H9 (cell line): ENCODE measurements around the gene TTLL12. TPM values are rescaled to one million over a fixed set of nuclear protein-coding genes. Genes with fewer than 3 reads are reported as not detected.

Experiments used
- DNase-seq: peaks from one replicate; pipeline ENCODE4 v3.0.0-alpha.2; 2017
- H2AFZ ChIP-seq: one replicate; pipeline ENCODE4 v1.6.1; 2013; ENCODE audit warnings: mild to moderate bottlenecking, low read length, control low read depth, moderate library complexity
- H2AK5ac ChIP-seq: 2 replicates; pipeline ENCODE4 v1.6.1; 2013; ENCODE audit warnings: low read length, control low read depth, mixed read lengths; ENCODE audit not compliant: insufficient read length
- H2BK120ac ChIP-seq: one replicate; pipeline ENCODE4 v1.6.1; 2013; ENCODE audit warnings: low read depth, mild to moderate bottlenecking, low read length, control low read depth, inconsistent platforms; ENCODE audit not compliant: poor library complexity, severe bottlenecking
- H2BK12ac ChIP-seq: 2 replicates; pipeline ENCODE4 v1.6.1; 2013; ENCODE audit warnings: low read length, control low read depth, mixed read lengths, low read depth; ENCODE audit not compliant: insufficient read length
- H2BK15ac ChIP-seq: 2 replicates; pipeline ENCODE4 v1.6.1; 2013; ENCODE audit warnings: low read depth, low read length, control low read depth
- H2BK20ac ChIP-seq: one replicate; pipeline ENCODE4 v1.6.1; 2013; ENCODE audit warnings: low read depth, mild to moderate bottlenecking, low read length, control low read depth, inconsistent platforms; ENCODE audit not compliant: poor library complexity, severe bottlenecking
- H2BK5ac ChIP-seq: 2 replicates; pipeline ENCODE4 v1.6.1; 2013; ENCODE audit warnings: low read length, control low read depth, mixed read lengths; ENCODE audit not compliant: insufficient read length
- H3K14ac ChIP-seq: 2 replicates; pipeline ENCODE4 v1.6.1; 2013; ENCODE audit warnings: low read length, control low read depth; ENCODE audit not compliant: insufficient read depth
- H3K18ac ChIP-seq: 2 replicates; pipeline ENCODE4 v1.6.1; 2013; ENCODE audit warnings: low read depth, mild to moderate bottlenecking, mixed read lengths, low read length, control low read depth; ENCODE audit not compliant: insufficient read length
- H3K23ac ChIP-seq: 2 replicates; pipeline ENCODE4 v1.6.1; 2013; ENCODE audit warnings: low read length, control low read depth, mixed read lengths, low read depth; ENCODE audit not compliant: insufficient read length
- H3K23me2 ChIP-seq: 2 replicates; pipeline ENCODE4 v1.6.1; 2013; ENCODE audit warnings: low read depth, mild to moderate bottlenecking, mixed read lengths, low read length, control low read depth; ENCODE audit not compliant: insufficient read length, poor library complexity, severe bottlenecking
- H3K27ac ChIP-seq: 2 replicates; pipeline ENCODE4 v1.5.1; 2013; ENCODE audit warnings: low read length, control low read depth, mixed read lengths, low read depth; ENCODE audit not compliant: insufficient read length
- H3K27me3 ChIP-seq: 2 replicates; pipeline ENCODE4 v1.6.1; 2013; ENCODE audit warnings: low read length, control low read depth, inconsistent platforms; ENCODE audit not compliant: insufficient read depth
- H3K4ac ChIP-seq: 2 replicates; pipeline ENCODE4 v1.6.1; 2013; ENCODE audit warnings: low read depth, mild to moderate bottlenecking, control low read depth, inconsistent platforms, low read length, moderate library complexity
- H3K4me1 ChIP-seq: 2 replicates; pipeline ENCODE4 v1.6.1; 2013; ENCODE audit warnings: low read length, control low read depth, inconsistent platforms; ENCODE audit not compliant: insufficient read depth
- H3K4me2 ChIP-seq: 2 replicates; pipeline ENCODE4 v1.6.1; 2013; ENCODE audit warnings: low read length, control low read depth, mixed read lengths; ENCODE audit not compliant: insufficient read length, insufficient read depth
- H3K56ac ChIP-seq: 2 replicates; pipeline ENCODE4 v1.6.1; 2013; ENCODE audit warnings: low read depth, mild to moderate bottlenecking, mixed read lengths, low read length, control low read depth; ENCODE audit not compliant: insufficient read length
- H3K79me1 ChIP-seq: 2 replicates; pipeline ENCODE4 v1.6.1; 2013; ENCODE audit warnings: low read depth, mild to moderate bottlenecking, moderate library complexity, low read length, control low read depth, inconsistent platforms; ENCODE audit not compliant: insufficient read depth, poor library complexity, severe bottlenecking
- H3K79me2 ChIP-seq: 2 replicates; pipeline ENCODE4 v1.6.1; 2013; ENCODE audit warnings: low read length, control low read depth, inconsistent platforms; ENCODE audit not compliant: insufficient read depth
- H3K9ac ChIP-seq: 2 replicates; pipeline ENCODE4 v1.6.1; 2013; ENCODE audit warnings: low read length, control low read depth, mixed read lengths; ENCODE audit not compliant: insufficient read length; ENCODE audit errors: extremely low read depth
- H3K9me3 ChIP-seq: one replicate; pipeline ENCODE4 v1.6.1; 2013; ENCODE audit warnings: low read depth, low read length, inconsistent platforms; ENCODE audit not compliant: control insufficient read depth
- H3T11ph ChIP-seq: one replicate; pipeline ENCODE4 v1.6.1; 2013; ENCODE audit warnings: mild to moderate bottlenecking, low read length, control low read depth, inconsistent platforms
- H4K20me1 ChIP-seq: one replicate; pipeline ENCODE4 v1.6.1; 2013; ENCODE audit not compliant: control insufficient read depth, insufficient read length, insufficient read depth
- H4K5ac ChIP-seq: 2 replicates; pipeline ENCODE4 v1.6.1; 2013; ENCODE audit warnings: low read depth, mild to moderate bottlenecking, mixed read lengths, low read length, control low read depth; ENCODE audit not compliant: insufficient read length
- H4K8ac ChIP-seq: replicated peaks from 2 replicates; pipeline ENCODE4 v1.6.1; 2013; ENCODE audit warnings: low read length, control low read depth, mixed read lengths, low read depth; ENCODE audit not compliant: insufficient read length
- H4K91ac ChIP-seq: 2 replicates; pipeline ENCODE4 v1.6.1; 2013; ENCODE audit warnings: low read depth, mild to moderate bottlenecking, moderate library complexity, mixed read lengths, low read length, control low read depth; ENCODE audit not compliant: insufficient read length
- H3K27ac Mint-ChIP-seq, 3 experiments: 2 replicates in 2 of 3; 3 replicates in 1 of 3; pipeline ENCODE4 v1.8.0; 2020 to 2021; ENCODE audit warnings: mixed read lengths in 3 of 3, mild to moderate bottlenecking in 1 of 3, moderate library complexity in 1 of 3
- H3K27me3 Mint-ChIP-seq: 2 replicates; pipeline ENCODE4 v1.8.0; 2021; ENCODE audit warnings: low read depth, mild to moderate bottlenecking, moderate library complexity, mixed read lengths
- H3K36me3 Mint-ChIP-seq, 3 experiments: 2 replicates in 2 of 3; 3 replicates in 1 of 3; pipeline ENCODE4 v1.8.0; 2020 to 2021; ENCODE audit warnings: low read depth in 3 of 3, mixed read lengths in 3 of 3; ENCODE audit not compliant: insufficient read depth in 1 of 3
- H3K4me1 Mint-ChIP-seq, 2 experiments: 2 replicates each; pipeline ENCODE4 v1.8.0; 2020; ENCODE audit warnings: mixed read lengths in 2 of 2
- H3K4me3 Mint-ChIP-seq, 2 experiments: 2 replicates in 1 of 2; 3 replicates in 1 of 2; pipeline ENCODE4 v1.8.0; 2020 to 2021; ENCODE audit warnings: mild to moderate bottlenecking in 2 of 2, mixed read lengths in 2 of 2, moderate library complexity in 1 of 2
- H3K9me3 Mint-ChIP-seq, 2 experiments: 2 replicates in 1 of 2; 3 replicates in 1 of 2; pipeline ENCODE4 v1.8.0; 2020; ENCODE audit warnings: mild to moderate bottlenecking in 2 of 2, mixed read lengths in 2 of 2, moderate library complexity in 1 of 2
- CTCF ChIP-seq: fragments of 200-600 bp; sonication (generic); conservative IDR thresholded peaks from 3 replicates; pipeline ENCODE4 v1.8.0; 2021; ENCODE audit warnings: antibody characterized with exemption, mild to moderate bottlenecking
- WGBS: extraction: QIAGEN DNeasy Blood & Tissue Kit; methylation state at CpG from one replicate; pipeline ENCODE4 v1.1.7; 2013; ENCODE audit warnings: missing lambda C conversion rate, low lambda C conversion rate, mixed read lengths; ENCODE audit not compliant: insufficient read length; ENCODE audit errors: extremely low coverage; 5-methylcytosine and 5-hydroxymethylcytosine counted together
- total RNA-seq: library from RNA; stranded (reverse); gene quantifications from 2 replicates; pipeline ENCODE4 v1.2.1, GENCODE V29; 2021

The TTLL12 gene
- total RNA-seq, 1 experiment from 2014 or later: 89.6 TPM

- no peak overlapping the region for H3K4me3 Mint-ChIP-seq
- Histone ChIP-seq H3K27ac (no peak overlapping the region), H3K9me3 (no peaks in the 10 kb centered on the region), H3K4ac (no peak overlapping the region), H3K9ac (no peak overlapping the region), H3T11ph (no peak overlapping the region), H2AFZ (no peak overlapping the region), H3K4me1 (no peaks in the 10 kb centered on the region), H3K23ac (no peak overlapping the region), H3K56ac (no peak overlapping the region), H3K79me2 (no peaks in the 10 kb centered on the region), H2AK5ac (no peak overlapping the region), H3K4me2 (no peak overlapping the region), H4K5ac (no peak overlapping the region), H4K91ac (no peak overlapping the region), H2BK120ac (no peak overlapping the region), H2BK20ac (no peak overlapping the region), H3K18ac (no peak overlapping the region), H3K23me2 (no peaks in the 10 kb centered on the region), H4K20me1 (no peaks in the 10 kb centered on the region), H2BK12ac (no peak overlapping the region), H4K8ac (no peak overlapping the region), H3K79me1 (no peaks in the 10 kb centered on the region), H2BK15ac (no peak overlapping the region), H3K27me3 (no peaks in the 10 kb centered on the region), H3K14ac (no peak overlapping the region), H2BK5ac (no peak overlapping the region)
- no peaks in the 10 kb centered on the region for H3K9me3 Mint-ChIP-seq
- WGBS: no CpG with 5 or more reads among the region's 23 CpGs
- DNase-seq: no peak
- H3K27ac Mint-ChIP-seq: no peak overlapping the region
- no peaks in the 10 kb centered on the region; the same call in 1 of the 2 replicates for H3K27me3 Mint-ChIP-seq
- no peak for TF ChIP-seq CTCF
- no peaks in the 10 kb centered on the region; a peak in 1 of 4 replicates for H3K4me1 Mint-ChIP-seq
- peaks cover 19 to 71% (median 65%) of the 10 kb centered on the region in 3 experiments; a peak in 6 of 7 replicates for H3K36me3 Mint-ChIP-seq
These were observed 17.4 kb downstream of the TTLL12 start for GRCh38 chr22:43169310-43170130.
